Astrocyte of the cerebellum (primary cell): ENCODE data around the gene CD52.
A peak's percentile ranks its signal among the peaks of the same experiment; 100 is the strongest.

ENCODE experiments used
- DNase-seq: peaks from one replicate; pipeline ENCODE4 v3.0.0-alpha.2; 2011; ENCODE audit warnings: low read depth
- H3K4me3 ChIP-seq: 2 replicates; pipeline ENCODE4 v1.5.1; 2011; ENCODE audit warnings: mild to moderate bottlenecking, low read depth, low read length, moderate library complexity
- CTCF ChIP-seq: IDR thresholded peaks from 2 replicates; pipeline ENCODE4 v1.5.1; 2012; ENCODE audit warnings: low read length, low read depth, moderate library complexity, mild to moderate bottlenecking; ENCODE audit errors: missing control alignments
- in situ Hi-C: cut with HindIII; loops from 2 replicates; pipeline ENCODE4 v1.10.0; 2017; ENCODE audit warnings: low sequenced_read_pairs

CD52 gene

GRCh38 chr1:26280333-26281042 lies 37.3 kb upstream of the CD52 start:
- peak overlapping the region; percentile 81 for H3K4me3 ChIP-seq
- in situ Hi-C loops: no loop called here
- no peak for DNase-seq
- no peak for TF ChIP-seq CTCF

- no peak for DNase-seq
- no peak for TF ChIP-seq CTCF
- peak overlapping the region; percentile 81 for H3K4me3 ChIP-seq
- in situ Hi-C loops: no loop called here
These were observed 36.4 kb upstream of the CD52 start for GRCh38 chr1:26281091-26281958.

GRCh38 chr1:26281971-26282370 lies 35.8 kb upstream of the CD52 start:
- peak overlapping the region; percentile 81 for H3K4me3 ChIP-seq
- in situ Hi-C loops: no loop called here
- TF ChIP-seq CTCF: no peak
- DNase-seq: no peak

GRCh38 chr1:26282401-26282918 lies 35.3 kb upstream of the CD52 start:
- no peak for DNase-seq
- no peak for TF ChIP-seq CTCF
- H3K4me3 ChIP-seq: peak overlapping the region; percentile 81
- in situ Hi-C loops: no loop called here

- DNase-seq: no peak
- no peak for TF ChIP-seq CTCF
- in situ Hi-C loops: no loop called here
- H3K4me3 ChIP-seq: no peak overlapping the region
These were observed 34.4 kb upstream of the CD52 start for GRCh38 chr1:26283279-26283853.

GRCh38 chr1:26283871-26284596 lies 33.7 kb upstream of the CD52 start:
- in situ Hi-C loops: no loop called here
- H3K4me3 ChIP-seq: no peak overlapping the region
- DNase-seq: no peak
- no peak for TF ChIP-seq CTCF
